Measurements from ENCODE around the gene ELL2. TPM values are rescaled to one million over a fixed set of nuclear protein-coding genes. Genes with fewer than 3 reads are reported as not detected.

ELL2 gene
- 124 and 135 TPM in 2 replicates for total RNA-seq

GRCh38 chr5:95961617-95962474 is at the start of gene ELL2:
Gene ELL2, minus strand, starts transcription at chr5:95961851. Its CDS starts 130 bp downstream, at chr5:95961721.
- Mint-ChIP-seq H3K4me1 (ENCODE audit: low read depth) (peaks cover 51% of the 10 kb centered on the region), H3K36me3 (ENCODE audit: low read depth) (peaks cover 30% of the 10 kb centered on the region), H3K27me3 (ENCODE audit: low read depth) (no peaks in the 10 kb centered on the region), H3K9me3 (no peaks in the 10 kb centered on the region), H3K27ac (peak within 1 kb of the TSS; percentile 98), H3K4me3 (ENCODE audit: low read depth) (peak within 1 kb of the TSS; percentile 92)
- peak; percentile 94 for DNase-seq (ENCODE audit: low spot score)
- intact Hi-C loops (cut with micrococcal nuclease) = loop anchor here (1.0 to 10.0 kb wide), 12 partner anchors 33 to 973 kb away; partner anchors contain the start of gene RFESD

- Mint-ChIP-seq H3K4me1 (ENCODE audit: low read depth) (no peaks in the 10 kb centered on the region), H3K27ac (no peak overlapping the region), H3K36me3 (ENCODE audit: low read depth) (no peaks in the 10 kb centered on the region), H3K9me3 (peaks cover 11% of the 10 kb centered on the region), H3K4me3 (ENCODE audit: low read depth) (no peak overlapping the region), H3K27me3 (ENCODE audit: low read depth) (no peaks in the 10 kb centered on the region)
- no peak for DNase-seq (ENCODE audit: low spot score)
- intact Hi-C loops (cut with micrococcal nuclease) = no loop called here
Measured at GRCh38 chr5:96008987-96009647, 47.5 kb upstream of the ELL2 start.

- no peak overlapping the region for H3K4me3 Mint-ChIP-seq (ENCODE audit: low read depth)
- no peaks in the 10 kb centered on the region for H3K36me3 Mint-ChIP-seq (ENCODE audit: low read depth)
- peaks cover 11% of the 10 kb centered on the region for H3K9me3 Mint-ChIP-seq
- no peak for DNase-seq (ENCODE audit: low spot score)
- H3K27ac Mint-ChIP-seq = no peak overlapping the region
- intact Hi-C loops (cut with micrococcal nuclease) = no loop called here
- H3K4me1 Mint-ChIP-seq (ENCODE audit: low read depth) = no peaks in the 10 kb centered on the region
- H3K27me3 Mint-ChIP-seq (ENCODE audit: low read depth) = no peaks in the 10 kb centered on the region
Measured at GRCh38 chr5:96008487-96008886, 46.8 kb upstream of the ELL2 start.

GRCh38 chr5:96007051-96007450 is 45.4 kb upstream of the ELL2 start:
- H3K4me1 Mint-ChIP-seq (ENCODE audit: low read depth) = no peaks in the 10 kb centered on the region
- no peaks in the 10 kb centered on the region for H3K27me3 Mint-ChIP-seq (ENCODE audit: low read depth)
- intact Hi-C loops (cut with micrococcal nuclease) = no loop called here
- peaks cover 7% of the 10 kb centered on the region for H3K9me3 Mint-ChIP-seq
- no peak overlapping the region for H3K4me3 Mint-ChIP-seq (ENCODE audit: low read depth)
- H3K36me3 Mint-ChIP-seq (ENCODE audit: low read depth) = no peaks in the 10 kb centered on the region
- no peak for DNase-seq (ENCODE audit: low spot score)
- no peak overlapping the region for H3K27ac Mint-ChIP-seq

GRCh38 chr5:96006291-96006690 is 44.6 kb upstream of the ELL2 start:
- Mint-ChIP-seq H3K4me1 (ENCODE audit: low read depth) (no peaks in the 10 kb centered on the region), H3K27me3 (ENCODE audit: low read depth) (no peaks in the 10 kb centered on the region), H3K4me3 (ENCODE audit: low read depth) (no peak overlapping the region), H3K9me3 (peaks cover 7% of the 10 kb centered on the region), H3K27ac (no peak overlapping the region), H3K36me3 (ENCODE audit: low read depth) (no peaks in the 10 kb centered on the region)
- intact Hi-C loops (cut with micrococcal nuclease) = no loop called here
- DNase-seq (ENCODE audit: low spot score) = no peak

- Mint-ChIP-seq H3K9me3 (peaks cover 4% of the 10 kb centered on the region), H3K36me3 (ENCODE audit: low read depth) (no peaks in the 10 kb centered on the region), H3K4me1 (ENCODE audit: low read depth) (peaks cover 2% of the 10 kb centered on the region), H3K27ac (no peak overlapping the region), H3K27me3 (ENCODE audit: low read depth) (no peaks in the 10 kb centered on the region), H3K4me3 (ENCODE audit: low read depth) (no peak overlapping the region)
- intact Hi-C loops (cut with micrococcal nuclease) = no loop called here
- DNase-seq (ENCODE audit: low spot score) = no peak
Measured at GRCh38 chr5:96004754-96005153, 43.1 kb upstream of the ELL2 start.

GRCh38 chr5:96004087-96004486 is 42.4 kb upstream of the ELL2 start:
- H3K9me3 Mint-ChIP-seq = peaks cover 2% of the 10 kb centered on the region
- no peaks in the 10 kb centered on the region for H3K36me3 Mint-ChIP-seq (ENCODE audit: low read depth)
- no peak for DNase-seq (ENCODE audit: low spot score)
- no peak overlapping the region for H3K4me3 Mint-ChIP-seq (ENCODE audit: low read depth)
- no peaks in the 10 kb centered on the region for H3K27me3 Mint-ChIP-seq (ENCODE audit: low read depth)
- intact Hi-C loops (cut with micrococcal nuclease) = no loop called here
- H3K4me1 Mint-ChIP-seq (ENCODE audit: low read depth) = peaks cover 2% of the 10 kb centered on the region
- no peak overlapping the region for H3K27ac Mint-ChIP-seq

GRCh38 chr5:96001262-96001661 is 39.6 kb upstream of the ELL2 start:
- intact Hi-C loops (cut with micrococcal nuclease) = no loop called here
- Mint-ChIP-seq H3K27ac (no peak overlapping the region), H3K4me1 (ENCODE audit: low read depth) (peaks cover 11% of the 10 kb centered on the region), H3K27me3 (ENCODE audit: low read depth) (no peaks in the 10 kb centered on the region), H3K9me3 (no peaks in the 10 kb centered on the region), H3K36me3 (ENCODE audit: low read depth) (no peaks in the 10 kb centered on the region), H3K4me3 (ENCODE audit: low read depth) (no peak overlapping the region)
- no peak for DNase-seq (ENCODE audit: low spot score)

GRCh38 chr5:96000308-96000707 is 38.7 kb upstream of the ELL2 start:
- intact Hi-C loops (cut with micrococcal nuclease) = no loop called here
- Mint-ChIP-seq H3K27ac (no peak overlapping the region), H3K36me3 (ENCODE audit: low read depth) (no peaks in the 10 kb centered on the region)

GRCh38 chr5:95996904-95997723 is 35.5 kb upstream of the ELL2 start:
- intact Hi-C loops (cut with micrococcal nuclease) = no loop called here
- Mint-ChIP-seq H3K4me1 (ENCODE audit: low read depth) (peaks cover 11% of the 10 kb centered on the region), H3K9me3 (no peaks in the 10 kb centered on the region), H3K27ac (peak overlapping the region; percentile 61), H3K4me3 (ENCODE audit: low read depth) (no peak overlapping the region), H3K27me3 (ENCODE audit: low read depth) (peaks cover 3% of the 10 kb centered on the region), H3K36me3 (ENCODE audit: low read depth) (no peaks in the 10 kb centered on the region)
- no peak for DNase-seq (ENCODE audit: low spot score)

More at GRCh38 chr5:96000308-96000707, 38.7 kb upstream of the ELL2 start:
- Mint-ChIP-seq H3K9me3 (no peaks in the 10 kb centered on the region), H3K4me3 (ENCODE audit: low read depth) (no peak overlapping the region), H3K27me3 (ENCODE audit: low read depth) (no peaks in the 10 kb centered on the region), H3K4me1 (ENCODE audit: low read depth) (peaks cover 11% of the 10 kb centered on the region)
- no peak for DNase-seq (ENCODE audit: low spot score)

- H3K27ac Mint-ChIP-seq = no peak overlapping the region
- H3K4me3 Mint-ChIP-seq (ENCODE audit: low read depth) = no peak overlapping the region
- H3K9me3 Mint-ChIP-seq = no peaks in the 10 kb centered on the region
Measured at GRCh38 chr5:95995962-95996489, 34.4 kb upstream of the ELL2 start.

GRCh38 chr5:95993776-95994175 is 32.1 kb upstream of the ELL2 start:
- intact Hi-C loops (cut with micrococcal nuclease) = no loop called here
- Mint-ChIP-seq H3K27ac (no peak overlapping the region), H3K9me3 (no peaks in the 10 kb centered on the region)

More at GRCh38 chr5:95995962-95996489, 34.4 kb upstream of the ELL2 start:
- no peak for DNase-seq (ENCODE audit: low spot score)
- intact Hi-C loops (cut with micrococcal nuclease) = no loop called here
- H3K27me3 Mint-ChIP-seq (ENCODE audit: low read depth) = peaks cover 3% of the 10 kb centered on the region
- H3K4me1 Mint-ChIP-seq (ENCODE audit: low read depth) = peaks cover 11% of the 10 kb centered on the region
- no peaks in the 10 kb centered on the region for H3K36me3 Mint-ChIP-seq (ENCODE audit: low read depth)

More at GRCh38 chr5:95993776-95994175, 32.1 kb upstream of the ELL2 start:
- Mint-ChIP-seq H3K27me3 (ENCODE audit: low read depth) (peaks cover 3% of the 10 kb centered on the region), H3K4me1 (ENCODE audit: low read depth) (peaks cover 9% of the 10 kb centered on the region), H3K36me3 (ENCODE audit: low read depth) (no peaks in the 10 kb centered on the region), H3K4me3 (ENCODE audit: low read depth) (no peak overlapping the region)
- no peak for DNase-seq (ENCODE audit: low spot score)

Measured in activated T-helper 2 cell treated with anti-CD3 and anti-CD28 coated beads, Interferon-gamma antibody, Interleukin-2, Interleukin-4, amounts not matched to agents 10 μg/mL and 5 μg/mL and 100 μg/mL, durations not matched to agents 14 hours and 24 hours and 36 hours (primary cell).